GM21529 (cell line): ENCODE measurements around the gene ZBTB7C.

Experiments
- ATAC-seq: cut with Tn5 transposase; IDR thresholded peaks from one replicate; pipeline ENCODE4 v1.9.1; 2021; ENCODE audit not compliant: unreplicated experiment

ZBTB7C gene

DNA sequence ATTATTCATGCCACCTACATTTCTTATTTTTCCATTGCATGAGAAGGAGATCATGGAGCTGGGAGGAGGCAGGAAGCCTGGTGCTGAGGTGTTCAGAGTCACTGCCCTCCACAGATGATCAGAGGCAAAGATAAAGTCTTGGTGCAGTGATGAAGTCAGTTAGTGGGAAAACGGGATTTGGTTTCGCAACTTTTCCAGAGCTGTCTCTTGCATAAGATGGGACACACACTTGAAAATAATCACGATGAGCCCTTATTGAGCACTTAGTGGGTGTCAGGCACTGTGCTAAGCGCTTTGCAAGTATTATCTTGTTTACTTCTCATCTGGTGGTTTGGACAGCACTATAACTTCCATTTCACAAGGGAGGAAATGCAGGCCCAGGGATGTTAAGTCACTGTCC, 256.6 kb downstream of the ZBTB7C start:
- no peak for ATAC-seq

- no peak for ATAC-seq
Observed at GRCh38 chr18:48151421-48152065, 257.6 kb downstream of the ZBTB7C start.

DNA sequence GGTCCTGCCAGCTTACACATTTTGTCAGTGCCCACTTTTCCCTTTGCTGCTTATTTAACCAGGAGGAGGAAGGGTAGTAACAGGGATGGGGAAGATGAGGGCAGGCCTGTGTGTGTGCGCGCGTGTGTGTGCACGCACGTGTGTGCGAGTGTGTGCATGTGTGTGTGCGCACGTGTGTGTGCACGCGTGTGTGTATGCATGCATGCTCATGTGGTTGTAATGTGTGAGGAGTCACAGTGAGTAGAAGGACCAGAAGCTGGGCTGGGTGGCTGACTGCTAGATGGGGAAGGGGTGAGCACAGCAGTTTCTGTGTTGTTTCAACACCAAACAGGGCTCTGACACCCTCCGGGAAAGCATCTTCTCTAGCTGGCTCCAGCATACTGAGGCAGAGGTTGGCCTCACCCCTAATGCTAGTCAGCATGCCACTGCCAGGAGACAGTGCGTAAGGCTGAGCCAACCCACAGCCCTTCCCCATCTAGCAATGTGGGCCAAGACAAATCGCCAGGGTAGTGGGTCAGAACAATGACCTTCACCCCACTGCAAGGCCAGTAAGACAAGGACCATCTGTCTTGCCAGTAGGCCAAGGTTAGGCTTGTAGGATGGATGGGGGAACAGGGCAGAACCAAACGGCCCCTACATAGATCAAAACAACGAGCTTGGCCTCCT, 260.0 kb downstream of the ZBTB7C start:
- no peak for ATAC-seq

- ATAC-seq, result no peak
Observed at GRCh38 chr18:48142994-48143393, 266.2 kb downstream of the ZBTB7C start.

DNA sequence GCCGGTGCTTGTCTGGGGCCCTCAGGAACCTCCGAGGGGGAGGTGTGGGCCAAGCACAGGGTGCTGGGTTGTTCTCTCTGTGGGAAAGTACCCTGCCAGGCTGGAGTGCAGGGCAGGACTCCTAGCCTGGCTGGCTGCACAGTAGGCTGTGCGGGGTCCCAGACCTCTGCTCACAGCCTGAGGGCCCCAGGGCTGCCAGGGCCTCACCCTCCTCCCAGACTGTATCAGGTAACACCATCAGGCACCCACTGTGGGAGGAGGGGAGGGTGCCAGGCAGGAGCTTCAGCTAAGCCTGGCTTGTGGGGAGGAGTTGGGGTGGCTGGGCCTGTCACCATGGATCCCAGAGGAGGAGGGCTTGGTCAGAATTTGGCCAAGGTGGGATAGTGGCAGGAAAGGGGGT, 266.8 kb downstream of the ZBTB7C start:
- no peak for ATAC-seq

GRCh38 chr18:48140731-48141130, 268.5 kb downstream of the ZBTB7C start:
- no peak for ATAC-seq

DNA sequence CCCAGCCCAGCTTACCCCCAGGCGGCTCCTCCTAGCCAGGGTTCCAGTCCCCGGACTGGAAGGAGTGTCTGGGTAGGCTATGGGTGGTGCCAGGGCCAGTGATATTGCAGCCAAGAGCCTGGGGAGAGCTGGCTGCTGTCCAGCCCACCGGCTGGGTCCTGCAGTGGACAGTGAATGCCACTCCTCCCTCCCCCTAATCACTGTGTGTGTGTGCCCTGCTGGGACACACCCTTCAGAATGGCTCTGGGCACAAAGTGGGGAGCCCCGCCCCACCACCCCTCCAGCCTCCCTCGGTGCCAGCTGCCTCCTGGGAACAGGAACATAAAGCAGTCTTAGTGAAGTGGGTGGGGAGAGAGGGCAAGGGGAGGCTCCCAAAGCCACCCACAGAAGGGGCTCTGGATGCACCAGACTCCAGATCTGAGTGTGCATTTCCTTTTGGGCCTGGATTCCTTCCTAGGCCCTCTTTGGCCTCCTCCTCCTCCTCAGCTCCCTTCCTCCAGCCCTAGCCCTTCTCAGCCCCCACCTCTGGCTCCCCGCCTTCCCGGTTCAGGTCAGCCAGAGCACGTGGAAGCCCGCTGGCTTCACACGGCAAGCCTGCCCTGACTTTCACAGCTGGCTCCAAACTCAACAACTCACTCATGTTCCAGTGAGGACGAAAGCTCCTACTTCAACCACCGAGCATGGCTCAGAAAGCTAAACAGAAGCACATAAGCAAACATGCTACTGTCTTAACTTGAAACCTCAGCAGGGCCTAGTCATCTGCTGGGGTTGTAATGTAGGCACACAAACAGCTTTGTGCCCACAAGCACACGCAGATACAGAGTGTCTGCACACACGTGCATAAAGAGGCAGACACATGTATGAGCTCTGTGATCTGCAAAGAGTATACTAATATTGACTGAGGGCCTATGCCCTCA, 269.5 kb downstream of the ZBTB7C start:
- ATAC-seq, result no peak

DNA sequence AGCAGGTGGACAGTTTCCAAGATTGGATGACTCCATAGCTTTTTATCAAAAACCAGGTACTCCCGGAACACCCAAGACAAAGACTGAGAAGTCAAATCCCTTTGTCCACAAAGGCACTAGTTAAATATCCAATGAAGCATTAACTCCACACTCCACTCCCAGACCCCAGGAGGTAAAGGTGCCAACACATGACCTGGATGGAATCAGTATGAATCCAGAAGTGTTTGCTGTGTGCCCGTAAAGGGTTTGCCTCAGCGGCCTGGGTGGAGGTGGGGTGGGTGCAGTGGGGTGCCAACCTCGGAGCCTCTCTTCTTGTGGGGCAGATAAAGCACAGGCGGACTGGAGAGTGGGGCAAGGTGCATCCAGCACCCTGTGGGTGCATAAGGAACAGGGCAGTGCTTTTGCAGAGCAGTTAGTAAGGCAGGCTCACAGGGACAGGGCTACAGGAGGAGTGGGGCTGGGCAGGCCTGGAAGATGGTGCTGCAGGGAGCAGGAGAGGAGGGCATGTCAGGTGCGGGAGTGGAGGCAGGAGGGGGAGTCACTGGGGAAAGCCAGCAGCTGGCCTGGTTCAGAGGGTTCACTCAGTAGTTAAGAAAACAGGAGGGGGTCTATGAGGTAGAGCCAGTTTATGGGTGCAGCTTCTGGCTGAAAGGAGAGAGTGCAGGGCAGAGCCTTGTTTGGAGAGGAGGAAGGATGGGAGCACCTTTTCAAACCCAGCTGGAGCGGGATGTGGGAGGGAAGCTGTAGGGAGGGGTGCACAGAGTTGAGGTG, 270.3 kb downstream of the ZBTB7C start:
- no peak for ATAC-seq

DNA sequence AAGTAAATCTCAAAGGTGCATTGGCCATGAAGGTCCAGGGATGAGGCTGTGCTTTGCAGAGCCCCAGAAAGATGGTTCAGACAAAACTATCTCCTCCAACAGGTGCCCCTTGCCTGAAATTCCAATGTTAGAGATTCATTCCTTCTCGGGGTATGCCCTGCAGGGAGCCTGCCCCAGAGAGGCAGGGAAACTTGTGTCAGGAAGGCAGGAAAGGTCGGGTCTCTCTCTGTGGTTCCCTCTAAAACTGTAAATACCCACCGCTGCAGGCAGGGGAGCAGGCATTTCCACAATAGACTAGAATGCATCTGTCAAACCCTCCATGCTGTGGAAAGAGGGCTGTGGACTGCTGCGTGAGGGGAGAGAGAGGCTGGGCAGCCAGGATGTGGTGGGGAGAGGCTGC, 271.0 kb downstream of the ZBTB7C start:
- no peak for ATAC-seq

DNA sequence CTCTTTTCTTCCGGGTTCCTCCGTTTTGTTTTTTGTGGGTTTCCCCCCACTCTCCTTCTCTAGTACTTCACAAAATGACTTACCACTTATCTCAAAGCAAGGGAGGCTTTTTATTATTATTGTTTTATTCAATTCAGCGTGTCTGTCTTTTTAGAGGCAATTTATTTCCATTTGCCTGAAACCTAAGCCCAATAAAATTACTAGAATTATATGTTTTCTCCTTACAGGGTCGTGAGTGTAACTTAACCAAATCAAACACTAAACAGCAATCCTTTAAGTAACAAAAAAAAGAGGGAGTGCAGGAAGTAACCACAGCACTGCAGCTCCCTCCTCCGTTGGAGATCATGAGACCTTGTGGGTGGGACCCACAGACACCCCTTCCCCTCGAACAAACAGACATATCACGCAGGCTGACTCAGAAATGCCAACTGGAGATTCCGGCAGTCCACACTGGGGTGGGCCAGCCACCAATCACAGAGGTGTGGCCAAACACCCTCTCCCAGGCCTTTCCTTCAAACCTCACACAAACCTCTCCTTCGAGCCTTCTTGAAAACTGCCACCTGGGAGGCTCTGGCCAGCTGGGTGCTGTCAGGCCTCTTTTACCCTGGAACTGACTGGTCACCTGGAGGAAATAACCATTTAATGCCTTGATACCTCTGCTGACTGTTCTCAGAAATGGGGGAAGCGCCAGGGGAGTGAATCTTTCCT, 271.7 kb downstream of the ZBTB7C start:
- ATAC-seq, result no peak

GRCh38 chr18:48136827-48137373, 272.3 kb downstream of the ZBTB7C start:
- no peak for ATAC-seq

GRCh38 chr18:48136051-48136826, 272.9 kb downstream of the ZBTB7C start:
- ATAC-seq, result no peak

- no peak for ATAC-seq
Observed at GRCh38 chr18:48135436-48135966, 273.7 kb downstream of the ZBTB7C start.

DNA sequence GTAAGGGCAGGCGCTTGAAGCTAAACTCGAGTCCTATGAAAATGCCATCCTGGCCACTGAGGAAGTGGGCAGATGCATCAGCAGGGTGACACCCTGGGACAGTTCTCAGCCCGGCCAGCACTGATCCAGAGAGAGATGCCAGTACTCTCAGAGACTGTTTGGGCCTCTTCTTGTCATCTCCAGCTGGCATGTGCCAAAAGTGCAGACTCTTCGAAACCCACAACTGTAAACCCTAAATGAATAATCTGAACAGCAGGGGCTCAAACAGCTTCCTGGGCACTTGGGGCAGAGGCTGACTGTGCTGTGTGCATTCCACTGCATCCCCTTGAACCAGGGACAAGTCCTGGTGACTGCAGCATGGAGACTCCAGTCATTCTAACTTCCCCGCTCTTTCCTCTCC, 274.6 kb downstream of the ZBTB7C start:
- ATAC-seq, result no peak

GRCh38 chr18:48133671-48134251, 275.4 kb downstream of the ZBTB7C start:
- ATAC-seq, result no peak

DNA sequence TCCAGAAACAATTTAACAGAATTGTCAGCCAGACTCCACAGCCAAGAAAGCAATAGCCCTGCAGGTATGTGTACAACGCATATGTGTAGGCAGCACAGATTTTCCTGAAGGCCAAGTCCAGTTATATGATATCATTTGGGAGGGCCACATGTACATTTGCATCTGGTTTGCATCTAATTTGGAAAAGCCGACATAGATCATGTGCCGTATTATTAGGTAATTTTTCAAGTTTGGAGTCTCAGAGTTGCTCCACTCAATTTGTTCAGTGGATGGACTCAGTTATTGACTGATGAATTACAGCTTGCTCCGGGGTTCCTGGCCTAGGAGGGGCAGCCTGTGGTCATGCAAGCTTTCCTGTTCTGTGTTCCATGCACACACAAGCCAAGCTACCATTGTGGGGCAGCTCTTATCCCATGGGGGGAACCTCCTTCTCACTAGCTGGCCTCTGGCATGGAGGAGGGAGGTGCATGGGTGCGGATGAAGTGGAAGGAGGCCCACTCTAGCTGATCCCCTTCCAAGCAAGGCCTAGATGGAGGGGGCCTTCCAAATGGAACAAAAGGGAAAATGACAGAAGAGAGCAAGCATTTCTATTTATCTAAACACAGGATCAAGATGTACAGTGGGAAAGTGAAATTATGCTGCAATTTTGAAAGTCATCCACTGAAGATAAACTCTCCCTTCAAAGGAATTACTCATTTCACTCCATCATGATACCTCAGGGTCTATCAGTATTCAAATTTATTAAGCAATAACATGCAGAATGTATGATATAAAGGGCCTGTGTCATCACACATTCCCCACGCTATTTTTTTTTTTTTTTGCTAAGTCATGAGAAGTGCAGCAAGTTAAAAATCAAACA, 276.2 kb downstream of the ZBTB7C start:
- ATAC-seq, result no peak

- ATAC-seq, result no peak
Observed at GRCh38 chr18:48131042-48131441, 278.1 kb downstream of the ZBTB7C start.

GRCh38 chr18:48129621-48130082, 279.5 kb downstream of the ZBTB7C start:
- no peak for ATAC-seq
